ENCODE measurements around the gene APOBEC3G. TPM values are rescaled to one million over a fixed set of nuclear protein-coding genes. Genes with fewer than 3 reads are reported as not detected.
"Not testable (repeated sequence)": the region's sequence is repeated elsewhere in the genome, so short reads cannot be mapped to it uniquely, and the experiment has no call there.

Gene APOBEC3G
- total and polyA plus RNA-seq, 2 of the 4 experiments (the other 2 are of a cell fraction), result 5.3 to 7.0 TPM

DNA sequence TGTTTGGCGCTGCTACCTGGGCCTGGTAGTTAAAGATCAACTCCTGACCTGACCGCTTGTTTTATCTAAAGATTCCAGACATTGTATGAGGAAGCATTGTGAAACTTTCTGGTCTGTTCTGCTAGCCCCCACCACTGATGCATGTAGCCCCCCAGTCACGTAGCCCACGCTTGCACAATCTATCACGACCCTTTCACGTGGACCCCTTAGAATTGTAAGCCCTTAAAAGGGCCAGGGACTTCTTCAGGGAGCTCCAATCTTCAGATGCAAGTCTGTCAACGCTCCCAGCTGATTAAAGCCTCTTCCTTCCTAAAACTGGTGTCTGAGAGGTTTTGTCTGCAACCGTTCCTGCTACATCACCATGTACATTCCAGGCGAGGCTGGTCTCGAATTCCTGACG lies 21.4 kb upstream of the APOBEC3G start:
- Histone ChIP-seq H4K91ac (ENCODE audit: insufficient read depth, low read depth, low read length) (no peak overlapping the region), H4K5ac (ENCODE audit: low read depth, low read length) (no peak overlapping the region), H3K9me1 (ENCODE audit: insufficient read depth, low read length) (no peaks in the 10 kb centered on the region), H3K23ac (ENCODE audit: low read depth, low read length) (no peak overlapping the region), H2BK5ac (ENCODE audit: low read depth, low read length, poor library complexity, severe bottlenecking) (no peak overlapping the region), H3K4me3 (ENCODE audit: insufficient read depth, low read depth, low read length) (no peak overlapping the region), H3K9ac (ENCODE audit: low read depth, low read length) (no peak overlapping the region), H2AFZ (replicated peaks; ENCODE audit: low read length, poor library complexity) (no peak overlapping the region), H3K4me2 (ENCODE audit: low read depth, low read length) (no peak overlapping the region), H3K27ac (ENCODE audit: insufficient read depth, low read length) (no peak overlapping the region), H3K36me3 (ENCODE audit: control insufficient read depth, insufficient read depth, low read length) (no peaks in the 10 kb centered on the region), H3K9me3 (ENCODE audit: control insufficient read depth, insufficient read depth, low read length) (peaks cover 4% of the 10 kb centered on the region), H3K18ac (ENCODE audit: low read depth, low read length) (no peak overlapping the region), H3K56ac (ENCODE audit: extremely low read depth, insufficient read depth, low read length) (no peak overlapping the region), H2BK15ac (ENCODE audit: low read depth, low read length) (no peak overlapping the region), H3K4me1 (ENCODE audit: control insufficient read depth, insufficient read depth, low read length) (no peaks in the 10 kb centered on the region), H2AK5ac (ENCODE audit: low read depth, low read length) (no peak overlapping the region), H2BK120ac (ENCODE audit: low read depth, low read length) (no peak overlapping the region), H4K20me1 (ENCODE audit: insufficient read depth, low read length) (no peaks in the 10 kb centered on the region), H2BK20ac (ENCODE audit: low read depth, low read length) (no peak overlapping the region), H4K8ac (ENCODE audit: low read depth in 2 of 2, low read length in 2 of 2) (no peak overlapping the region), H3K79me1 (ENCODE audit: low read depth in 1 of 2, low read length in 2 of 2) (no peaks in the 10 kb centered on the region), H3K27me3 (ENCODE audit: control insufficient read depth, insufficient read depth, low read length) (peaks cover 17% of the 10 kb centered on the region), H3K4ac (ENCODE audit: low read depth, low read length) (no peak overlapping the region), H3K14ac (replicated peaks; ENCODE audit: low read depth, low read length) (no peak overlapping the region), H2AK9ac (replicated peaks; ENCODE audit: low read depth, low read length, poor library complexity) (no peak overlapping the region)
- DNase-seq, result no peak
- in situ Hi-C loops (cut with MboI; ENCODE audit: low sequenced_read_pairs) (no loop called here), intact Hi-C loops (cut with micrococcal nuclease) (no loop called here), dilution Hi-C loops (cut with HindIII; ENCODE audit: low sequenced_read_pairs, unreplicated experiment) (no loop called here)
- no peak for TF ChIP-seq RCOR1 (IDR thresholded peaks at IDR 0.05; ENCODE audit: insufficient replicate concordance, low read length)
- ATAC-seq (ENCODE audit: low read depth), result no peak
- WGBS, 2 experiments (ENCODE audit: extremely low coverage in 2 of 2, insufficient read length in 1 of 2), result 75% methylated on average over 5 of the region's 11 CpGs; no CpG with 5 or more reads in 1 of the 2 experiments
- BruUV-seq (replicated peaks), result no TSS peak
- CTCF ChIA-PET, result no interaction called here
- POLR2A ChIA-PET (ENCODE audit: unreplicated experiment), result no interaction called here

DNA sequence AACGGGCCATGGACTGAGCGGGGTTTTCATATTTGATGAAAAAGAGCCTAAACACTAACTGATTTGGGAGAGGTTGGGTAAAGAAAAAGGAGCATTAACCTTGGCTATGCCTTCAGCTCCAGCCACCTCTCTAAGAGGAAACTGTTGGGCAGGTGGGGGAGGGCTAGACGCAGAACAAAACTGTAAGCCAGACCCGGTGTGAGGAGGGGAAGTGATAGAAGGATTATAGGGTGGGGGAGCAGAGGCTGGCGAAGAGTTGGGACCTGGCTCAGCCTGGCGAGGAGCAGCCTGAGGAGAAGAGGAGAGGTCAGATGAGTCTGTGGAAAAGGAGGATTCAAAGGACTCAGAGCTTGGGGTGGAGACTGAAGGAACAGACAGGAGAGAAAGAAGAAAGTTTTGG lies 15.8 kb upstream of the APOBEC3G start:
- in situ Hi-C loops (cut with MboI; ENCODE audit: low sequenced_read_pairs); CTCF ChIA-PET; H2BK20ac ChIP-seq (ENCODE audit: low read depth, low read length): not testable (repeated sequence)

More for the DNA sequence above, 15.8 kb upstream of the APOBEC3G start:
- H3K4ac ChIP-seq (ENCODE audit: low read depth, low read length); H3K23ac ChIP-seq (ENCODE audit: low read depth, low read length); H2AK5ac ChIP-seq (ENCODE audit: low read depth, low read length); H2BK120ac ChIP-seq (ENCODE audit: low read depth, low read length); H3K56ac ChIP-seq (ENCODE audit: extremely low read depth, insufficient read depth, low read length); H3K79me1 ChIP-seq (ENCODE audit: low read depth in 1 of 2, low read length in 2 of 2); H3K4me3 ChIP-seq (ENCODE audit: insufficient read depth, low read depth, low read length); H2BK15ac ChIP-seq (ENCODE audit: low read depth, low read length); H3K27ac ChIP-seq (ENCODE audit: insufficient read depth, low read length); H4K91ac ChIP-seq (ENCODE audit: insufficient read depth, low read depth, low read length); H3K9me1 ChIP-seq (ENCODE audit: insufficient read depth, low read length); DNase-seq; dilution Hi-C loops (cut with HindIII; ENCODE audit: low sequenced_read_pairs, unreplicated experiment); intact Hi-C loops (cut with micrococcal nuclease); H3K18ac ChIP-seq (ENCODE audit: low read depth, low read length); H3K14ac ChIP-seq (replicated peaks; ENCODE audit: low read depth, low read length); H3K36me3 ChIP-seq (ENCODE audit: control insufficient read depth, insufficient read depth, low read length); H3K4me2 ChIP-seq (ENCODE audit: low read depth, low read length); POLR2A ChIA-PET (ENCODE audit: unreplicated experiment); ATAC-seq (ENCODE audit: low read depth); H4K8ac ChIP-seq (ENCODE audit: low read depth in 2 of 2, low read length in 2 of 2); H4K20me1 ChIP-seq (ENCODE audit: insufficient read depth, low read length); H2AFZ ChIP-seq (replicated peaks; ENCODE audit: low read length, poor library complexity); H3K4me1 ChIP-seq (ENCODE audit: control insufficient read depth, insufficient read depth, low read length); BruUV-seq (replicated peaks); H2AK9ac ChIP-seq (replicated peaks; ENCODE audit: low read depth, low read length, poor library complexity); H3K9me3 ChIP-seq (ENCODE audit: control insufficient read depth, insufficient read depth, low read length); H4K5ac ChIP-seq (ENCODE audit: low read depth, low read length); H3K9ac ChIP-seq (ENCODE audit: low read depth, low read length); H2BK5ac ChIP-seq (ENCODE audit: low read depth, low read length, poor library complexity, severe bottlenecking): not testable (repeated sequence)
- 32% methylated on average over 3 of the region's 6 CpGs; no CpG with 5 or more reads in 1 of the 2 experiments for WGBS, 2 experiments (ENCODE audit: extremely low coverage in 2 of 2, insufficient read length in 1 of 2)
- H3K27me3 ChIP-seq (ENCODE audit: control insufficient read depth, insufficient read depth, low read length), result peaks cover 26% of the 10 kb centered on the region
